Stimulated activated CD4-positive, alpha-beta T cell treated with anti-CD3 and anti-CD28 coated beads, Interleukin-15, amount 100 ng/mL, for 48 hours (primary cell): ENCODE measurements around the gene TEPSIN.
"Not testable (repeated sequence)": the region's sequence is repeated elsewhere in the genome, so short reads cannot be mapped to it uniquely, and the experiment has no call there.

Source experiments
- DNase-seq, 2 donors: peaks; one replicate each; pipeline ENCODE4 v3.0.0-alpha.2; 2020; ENCODE audit warnings: low read depth in 2 of 2

Gene TEPSIN

GRCh38 chr17:81236784-81237183 lies 2.1 kb downstream of the TEPSIN start:
- no peak for DNase-seq

GRCh38 chr17:81235822-81236740 lies 2.8 kb downstream of the TEPSIN start:
- no peak for DNase-seq

GRCh38 chr17:81234940-81235821 lies 3.7 kb downstream of the TEPSIN start:
- no peak for DNase-seq

GRCh38 chr17:81234506-81234855 lies 4.4 kb downstream of the TEPSIN start:
- no peak for DNase-seq

GRCh38 chr17:81233811-81234505 lies 4.9 kb downstream of the TEPSIN start:
- no peak for DNase-seq

GRCh38 chr17:81233316-81233715 lies 5.5 kb downstream of the TEPSIN start:
- no peak for DNase-seq

GRCh38 chr17:81232616-81233241 lies 6.1 kb downstream of the TEPSIN start:
- DNase-seq = no peak

- DNase-seq = no peak
Observed at GRCh38 chr17:81231766-81232581, 6.9 kb downstream of the TEPSIN start.

GRCh38 chr17:81231121-81231645 lies 7.7 kb downstream of the TEPSIN start:
- DNase-seq = no peak

GRCh38 chr17:81230043-81230820 lies 8.6 kb downstream of the TEPSIN start:
- DNase-seq = no peak

- DNase-seq = no peak
Observed at GRCh38 chr17:81229666-81229920, 9.3 kb downstream of the TEPSIN start.

- DNase-seq = no peak
Observed at GRCh38 chr17:81228834-81229665, 9.8 kb downstream of the TEPSIN start.

GRCh38 chr17:81228420-81228819 lies 10.4 kb downstream of the TEPSIN start:
- no peak for DNase-seq

GRCh38 chr17:81227630-81228029 lies 11.2 kb downstream of the TEPSIN start:
- not testable (repeated sequence) for DNase-seq

- no peak for DNase-seq
Observed at GRCh38 chr17:81223762-81224130, 15.1 kb downstream of the TEPSIN start.

GRCh38 chr17:81222906-81223761 lies 15.7 kb downstream of the TEPSIN start, which contains the start of gene CEP131:
TSS of gene CEP131 (minus strand) at chr17:81222965. CDS start at chr17:81220056, 2,909 bp downstream.
- DNase-seq = peak; percentile 99 to 100

GRCh38 chr17:81222620-81222905 lies 16.3 kb downstream of the TEPSIN start:
- no peak for DNase-seq
